Measurements from ENCODE around the gene SCOC.
"Not testable (repeated sequence)": the region's sequence is repeated elsewhere in the genome, so short reads cannot be mapped to it uniquely, and the experiment has no call there.

Gene SCOC

DNA sequence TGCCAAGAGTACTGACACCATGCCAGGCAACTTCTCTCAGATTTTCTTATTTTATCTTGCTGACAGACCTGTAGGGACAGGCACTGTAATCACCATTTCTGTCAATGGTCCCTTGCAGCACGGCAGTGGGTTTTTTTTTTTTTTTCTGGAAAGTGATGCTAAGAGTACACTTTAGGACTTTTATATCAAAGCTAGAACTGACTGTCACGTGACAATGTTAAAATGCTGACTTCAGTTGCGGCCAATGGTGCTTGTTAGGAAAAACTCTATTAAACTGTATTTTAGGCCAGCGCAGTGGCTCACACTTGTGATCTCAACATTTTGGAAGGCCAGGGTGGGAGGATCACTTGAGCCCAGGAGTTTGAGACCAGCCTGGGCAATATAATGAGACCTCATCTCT lies 12.3 kb upstream of the SCOC start:
- DNase-seq (ENCODE audit: low read depth) = no peak

DNA sequence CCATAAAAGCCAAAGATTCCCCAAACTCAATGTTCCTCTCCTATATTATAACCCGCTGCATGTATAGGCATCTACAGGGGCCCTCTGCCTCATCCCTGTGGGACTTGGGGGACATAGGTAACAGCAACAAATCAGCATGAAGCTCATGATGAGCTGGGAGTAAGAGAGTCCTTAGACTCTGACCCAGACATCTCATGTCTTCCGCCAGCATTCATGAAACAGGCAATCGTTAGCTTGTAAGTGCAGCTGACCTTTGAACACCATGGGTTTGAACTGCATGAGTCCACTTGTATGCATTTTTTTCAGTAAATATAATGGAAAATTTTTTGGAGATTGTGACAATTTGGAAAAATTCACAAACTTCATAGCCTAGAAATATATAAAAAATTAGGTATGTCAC lies 10.4 kb upstream of the SCOC start:
- DNase-seq (ENCODE audit: low read depth) = no peak

GRCh38 chr4:140363558-140363957 lies 9.9 kb upstream of the SCOC start:
- DNase-seq (ENCODE audit: low read depth) = no peak

DNA sequence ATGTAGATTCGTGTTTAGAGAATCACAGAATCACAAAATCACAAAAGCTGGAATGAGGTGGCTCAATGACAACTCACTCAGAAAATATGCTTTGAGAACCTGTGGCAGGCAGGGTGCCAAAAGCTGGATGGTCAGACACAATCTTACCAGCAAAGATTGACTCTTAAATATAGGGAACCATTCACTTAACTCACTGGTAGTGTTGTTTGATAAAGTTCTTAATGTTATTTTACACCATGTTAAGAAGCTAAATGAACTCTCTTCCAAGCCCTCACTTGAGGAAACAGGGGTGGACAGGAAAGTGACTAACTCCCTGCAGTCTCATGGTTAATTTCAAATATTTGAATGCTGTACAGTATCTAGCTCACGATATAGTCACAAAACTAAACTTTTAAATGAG lies 5.7 kb upstream of the SCOC start:
- DNase-seq (ENCODE audit: low read depth) = no peak

DNA sequence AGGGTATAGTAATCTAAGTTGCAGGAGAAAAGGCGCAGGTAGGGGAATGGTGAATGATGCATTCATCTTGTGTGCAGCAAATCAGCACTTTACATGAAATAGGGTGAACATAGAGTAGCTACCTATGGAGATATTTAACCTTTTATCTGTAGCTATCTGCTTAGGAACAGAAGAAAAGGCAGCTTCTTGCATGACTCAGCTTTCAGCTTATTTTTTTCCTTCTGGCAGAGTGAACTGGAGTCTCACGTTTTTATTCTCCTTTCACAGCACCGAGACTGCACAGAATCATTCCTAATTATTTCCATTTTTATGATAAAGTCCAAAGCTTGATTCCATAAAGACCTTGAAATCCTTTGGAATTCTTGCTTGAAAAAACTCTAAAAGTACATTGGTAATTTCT lies 4.8 kb upstream of the SCOC start:
- DNase-seq (ENCODE audit: low read depth) = no peak

GRCh38 chr4:140372751-140373327 lies 607 bp upstream of the SCOC start:
- DNase-seq (ENCODE audit: low read depth) = no peak

DNA sequence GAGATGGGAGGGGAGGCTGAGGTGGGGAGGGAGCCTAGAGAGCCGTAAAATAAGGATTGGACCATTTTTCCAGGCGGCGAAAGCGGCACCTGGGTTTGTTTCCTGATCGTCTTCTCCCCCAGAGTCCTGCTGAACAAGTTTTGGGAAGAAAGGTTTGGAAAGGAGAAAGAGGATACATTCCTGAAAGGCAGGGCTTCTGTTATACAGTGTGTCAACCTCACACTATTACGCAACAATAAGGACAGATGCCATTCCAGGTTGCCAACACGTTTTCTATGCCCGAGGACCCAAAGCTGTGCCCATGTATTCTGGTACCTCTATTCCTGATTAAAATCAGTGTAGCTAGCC lies 658 bp downstream of the SCOC start:
- DNase-seq (ENCODE audit: low read depth) = no peak

GRCh38 chr4:140382732-140383131 lies 9.3 kb downstream of the SCOC start:
- no peak for DNase-seq (ENCODE audit: low read depth)

- DNase-seq (ENCODE audit: low read depth) = no peak
Observed at GRCh38 chr4:140388015-140388414, 14.6 kb downstream of the SCOC start.

GRCh38 chr4:140395668-140396067 lies 22.2 kb downstream of the SCOC start:
- DNase-seq (ENCODE audit: low read depth) = no peak

DNA sequence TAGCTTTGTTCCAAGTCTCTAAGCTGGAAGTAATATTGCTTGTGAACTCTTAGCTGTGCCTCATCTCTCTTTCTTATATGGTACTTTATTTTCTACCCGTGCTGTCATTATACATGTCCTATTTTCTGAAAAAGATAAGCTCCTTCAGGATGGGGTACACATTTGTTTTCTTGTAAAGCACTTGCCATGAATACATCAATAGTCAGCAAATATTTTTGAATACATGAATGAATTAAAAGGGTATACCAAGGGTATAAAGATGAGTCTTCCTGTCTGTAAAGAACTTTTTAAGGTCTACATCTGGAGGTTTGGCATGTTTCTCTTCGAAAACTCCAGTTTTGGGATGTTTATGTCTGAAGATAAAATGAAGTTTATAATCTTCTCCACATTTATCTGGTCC lies 26.7 kb downstream of the SCOC start:
- no peak for DNase-seq (ENCODE audit: low read depth)

DNA sequence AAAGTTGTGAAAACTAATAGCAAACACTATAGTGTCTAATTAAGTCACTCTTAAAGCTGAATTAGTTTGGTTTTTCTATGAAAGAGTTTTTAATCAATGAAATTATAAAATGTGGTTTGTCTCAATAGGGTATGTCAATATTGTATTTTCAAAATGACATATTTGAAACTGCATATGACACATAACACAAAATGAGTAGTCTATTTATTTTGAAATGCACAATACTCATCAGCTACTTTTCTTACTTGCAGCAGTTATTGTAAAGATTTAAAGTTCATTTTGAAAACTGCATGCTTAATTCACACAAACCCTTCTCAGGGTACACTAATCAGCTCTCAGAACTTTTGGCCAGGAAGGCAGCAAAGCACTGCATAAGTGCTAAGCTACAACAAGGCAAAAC lies 32.8 kb downstream of the SCOC start:
- DNase-seq (ENCODE audit: low read depth) = no peak

GRCh38 chr4:140408974-140409373 lies 35.5 kb downstream of the SCOC start:
- DNase-seq (ENCODE audit: low read depth) = no peak

- DNase-seq (ENCODE audit: low read depth) = not testable (repeated sequence)
Observed at GRCh38 chr4:140413130-140413969, 39.9 kb downstream of the SCOC start.

- DNase-seq (ENCODE audit: low read depth) = no peak
Observed at GRCh38 chr4:140423106-140423505, 49.7 kb downstream of the SCOC start.

GRCh38 chr4:140426610-140427105 lies 53.2 kb downstream of the SCOC start:
- no peak for DNase-seq (ENCODE audit: low read depth)

DNA sequence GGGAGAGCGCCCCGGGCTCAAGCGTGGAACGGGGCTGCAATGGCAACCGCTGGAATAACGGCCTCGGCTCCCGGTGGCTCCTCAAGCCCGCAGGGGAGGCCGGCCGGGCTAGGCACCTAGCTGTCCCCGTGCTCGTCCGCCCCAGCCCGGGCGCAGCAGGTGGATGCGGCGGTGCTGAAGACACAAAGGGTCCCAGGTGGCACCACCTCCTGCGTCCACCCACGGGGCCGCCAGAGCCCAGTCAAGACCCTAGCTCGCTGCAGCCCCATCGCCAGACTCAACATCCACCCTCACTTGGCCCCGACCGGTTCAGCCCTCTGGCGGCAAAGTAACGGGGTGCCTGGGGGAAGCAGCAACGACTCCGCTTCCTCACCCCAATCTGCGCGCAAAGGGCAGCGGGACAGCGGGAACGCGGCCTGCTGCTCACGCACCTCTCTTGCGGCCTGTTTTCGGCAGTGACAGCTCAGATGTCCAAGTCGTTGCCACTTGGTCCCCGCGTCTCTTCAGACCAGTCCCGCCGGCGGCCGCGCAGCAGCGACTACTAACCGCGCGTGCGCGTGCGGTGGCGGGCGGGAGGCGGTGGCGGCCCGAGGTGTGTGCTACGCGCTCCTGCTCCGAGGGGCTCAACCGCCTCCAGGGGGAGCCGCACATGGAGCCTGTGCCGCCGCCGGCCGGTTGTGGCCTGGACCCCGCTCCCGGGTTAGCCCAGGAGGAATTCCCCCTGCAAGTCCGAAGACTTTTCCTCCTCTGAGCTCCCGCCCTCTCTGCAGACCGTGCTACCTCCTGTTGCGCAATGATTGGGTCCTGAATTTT lies 53.9 kb downstream of the SCOC start, which contains the start of gene CLGN:
Gene CLGN, minus strand, starts transcription at position 543 of the 813 bp plus-strand sequence. CDS start 14,570 bp downstream, outside the sequence.
- no peak for DNase-seq (ENCODE audit: low read depth)

- no peak for DNase-seq (ENCODE audit: low read depth)
Observed at GRCh38 chr4:140427919-140428471, 54.5 kb downstream of the SCOC start.

Measured in stimulated activated CD8-positive, alpha-beta memory T cell treated with anti-CD3 and anti-CD28 coated beads, Interleukin-15, amount 100 ng/mL, for 1 hour (primary cell).